T-helper 1 cell treated with Interleukin-12 subunit alpha and Interleukin-12 subunit beta and Interleukin-4 antibody, amounts not matched to agents 30 μg/mL and 1 μg/mL, for 36 hours (primary cell): ENCODE data around the gene STYXL2.

Experiments used
- H3K27ac Mint-ChIP-seq: one replicate; pipeline ENCODE4 v1.8.0; 2021; ENCODE audit warnings: mild to moderate bottlenecking, mixed read lengths
- H3K27me3 Mint-ChIP-seq: one replicate; pipeline ENCODE4 v1.8.0; 2021; ENCODE audit warnings: low read depth, mixed read lengths
- H3K36me3 Mint-ChIP-seq: one replicate; pipeline ENCODE4 v1.8.0; 2021; ENCODE audit warnings: low read depth, mixed read lengths
- H3K4me1 Mint-ChIP-seq: one replicate; pipeline ENCODE4 v1.8.0; 2021; ENCODE audit warnings: low read depth, mixed read lengths
- H3K4me3 Mint-ChIP-seq: one replicate; pipeline ENCODE4 v1.8.0; 2021; ENCODE audit warnings: mild to moderate bottlenecking, moderate library complexity, mixed read lengths
- H3K9me3 Mint-ChIP-seq: one replicate; pipeline ENCODE4 v1.8.0; 2021; ENCODE audit warnings: mixed read lengths

STYXL2 gene

DNA sequence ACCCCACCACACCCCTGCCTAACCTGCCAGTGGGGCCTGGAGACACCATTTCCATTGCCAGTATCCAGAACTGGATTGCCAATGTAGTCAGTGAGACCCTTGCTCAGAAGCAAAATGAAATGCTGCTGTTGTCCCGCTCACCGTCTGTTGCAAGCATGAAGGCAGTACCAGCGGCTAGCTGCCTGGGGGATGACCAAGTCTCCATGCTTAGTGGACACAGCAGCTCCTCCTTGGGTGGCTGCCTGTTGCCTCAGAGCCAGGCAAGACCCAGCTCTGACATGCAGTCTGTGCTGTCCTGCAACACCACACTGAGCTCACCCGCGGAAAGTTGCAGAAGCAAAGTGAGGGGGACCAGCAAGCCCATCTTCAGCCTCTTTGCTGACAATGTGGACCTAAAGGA, 33.4 kb downstream of the STYXL2 start:
- H3K9me3 Mint-ChIP-seq, result no peaks in the 10 kb centered on the region
- no peaks in the 10 kb centered on the region for H3K36me3 Mint-ChIP-seq
- H3K4me1 Mint-ChIP-seq, result no peaks in the 10 kb centered on the region
- peaks cover 28% of the 10 kb centered on the region for H3K27me3 Mint-ChIP-seq
- peak overlapping the region; percentile 37 for H3K27ac Mint-ChIP-seq
- no peak overlapping the region for H3K4me3 Mint-ChIP-seq

DNA sequence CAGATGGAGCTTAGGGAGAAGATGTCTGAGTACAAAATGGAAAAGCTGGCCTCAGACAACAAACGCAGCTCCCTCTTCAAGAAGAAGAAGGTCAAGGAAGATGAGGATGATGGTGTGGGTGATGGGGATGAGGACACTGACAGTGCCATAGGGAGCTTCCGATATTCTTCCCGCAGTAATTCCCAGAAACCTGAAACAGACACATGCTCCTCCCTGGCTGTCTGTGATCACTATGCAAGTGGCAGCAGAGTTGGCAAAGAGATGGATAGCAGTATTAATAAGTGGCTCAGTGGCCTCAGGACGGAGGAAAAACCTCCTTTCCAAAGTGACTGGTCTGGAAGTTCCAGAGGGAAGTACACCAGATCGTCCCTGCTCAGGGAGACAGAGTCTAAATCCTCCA, 33.8 kb downstream of the STYXL2 start:
- Mint-ChIP-seq H3K4me1 (no peaks in the 10 kb centered on the region), H3K4me3 (no peak overlapping the region), H3K27ac (no peak overlapping the region), H3K36me3 (no peaks in the 10 kb centered on the region), H3K9me3 (no peaks in the 10 kb centered on the region), H3K27me3 (peaks cover 29% of the 10 kb centered on the region)

DNA sequence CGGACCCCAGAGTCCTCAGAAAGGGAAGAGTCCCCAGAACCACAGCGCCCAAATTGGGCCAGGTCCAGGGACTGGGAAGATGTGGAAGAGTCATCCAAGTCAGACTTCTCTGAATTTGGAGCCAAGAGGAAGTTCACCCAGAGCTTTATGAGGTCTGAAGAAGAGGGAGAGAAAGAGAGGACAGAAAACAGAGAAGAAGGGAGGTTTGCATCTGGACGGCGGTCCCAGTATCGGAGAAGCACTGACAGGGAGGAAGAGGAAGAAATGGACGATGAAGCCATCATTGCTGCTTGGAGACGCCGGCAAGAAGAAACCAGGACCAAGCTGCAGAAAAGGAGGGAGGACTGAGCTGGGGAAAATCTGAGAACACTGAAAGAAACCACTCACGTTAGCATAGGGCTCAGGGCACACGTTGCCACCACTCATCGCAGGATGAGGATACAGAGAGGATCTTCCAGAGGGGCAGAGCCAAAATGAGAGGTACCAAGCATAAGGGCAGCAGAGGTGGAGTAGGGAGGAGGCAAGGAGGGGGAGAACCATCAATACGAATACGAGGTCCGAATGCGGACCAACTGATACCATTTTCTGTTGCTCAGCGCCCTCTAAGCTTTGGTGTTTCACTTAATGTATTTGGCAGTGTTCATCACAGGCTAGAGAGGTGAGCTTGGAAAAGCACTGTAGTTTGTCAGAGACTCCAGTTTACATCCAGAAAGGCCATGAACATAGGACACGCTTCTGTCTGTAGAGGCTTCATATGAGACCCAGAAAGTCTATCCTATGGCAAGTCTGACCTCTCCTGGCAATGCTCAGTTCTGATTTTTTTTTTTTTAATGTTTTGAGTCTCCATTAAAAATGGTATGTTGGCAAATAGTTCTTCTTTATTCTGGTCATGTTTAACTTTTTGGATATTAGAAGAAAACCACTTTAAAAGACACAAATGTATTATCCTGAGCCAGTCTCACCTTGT, 34.7 kb downstream of the STYXL2 start:
- Mint-ChIP-seq H3K4me1 (no peaks in the 10 kb centered on the region), H3K27me3 (peaks cover 29% of the 10 kb centered on the region), H3K36me3 (no peaks in the 10 kb centered on the region), H3K27ac (no peak overlapping the region), H3K4me3 (no peak overlapping the region), H3K9me3 (no peaks in the 10 kb centered on the region)

DNA sequence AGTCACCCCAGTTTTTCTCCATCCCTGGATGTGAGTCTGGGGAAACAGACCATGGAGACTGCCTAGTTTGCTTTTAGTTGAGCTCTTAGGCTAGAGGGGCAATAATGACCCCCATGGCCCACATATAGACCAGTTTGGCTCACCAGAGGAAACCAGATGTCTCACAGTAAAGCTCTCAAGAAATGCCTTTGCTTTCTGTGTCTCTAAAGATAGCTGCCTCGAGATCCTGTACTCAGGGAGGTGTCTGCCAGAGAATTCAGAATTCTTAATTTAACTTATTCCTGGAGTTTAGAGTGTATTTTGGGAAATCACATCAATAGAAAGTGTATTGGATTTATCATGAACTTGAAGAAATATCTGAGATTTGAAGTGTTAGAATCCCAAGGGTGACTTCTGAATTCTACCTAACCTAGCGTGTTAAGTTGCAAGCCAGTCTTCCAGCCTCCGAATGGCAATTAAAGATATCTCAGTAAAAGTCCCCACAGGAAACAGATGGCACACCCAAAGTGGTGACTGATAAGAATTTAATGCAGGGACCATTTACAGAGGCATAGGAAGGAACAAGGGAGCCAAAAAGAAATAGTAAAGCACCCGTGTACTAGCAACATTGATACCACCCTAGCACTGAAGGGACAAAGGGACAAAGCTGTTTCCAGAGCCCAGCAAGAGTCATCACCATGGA, 37.1 kb downstream of the STYXL2 start:
- peaks cover 51% of the 10 kb centered on the region for H3K27me3 Mint-ChIP-seq
- H3K36me3 Mint-ChIP-seq, result no peaks in the 10 kb centered on the region

DNA sequence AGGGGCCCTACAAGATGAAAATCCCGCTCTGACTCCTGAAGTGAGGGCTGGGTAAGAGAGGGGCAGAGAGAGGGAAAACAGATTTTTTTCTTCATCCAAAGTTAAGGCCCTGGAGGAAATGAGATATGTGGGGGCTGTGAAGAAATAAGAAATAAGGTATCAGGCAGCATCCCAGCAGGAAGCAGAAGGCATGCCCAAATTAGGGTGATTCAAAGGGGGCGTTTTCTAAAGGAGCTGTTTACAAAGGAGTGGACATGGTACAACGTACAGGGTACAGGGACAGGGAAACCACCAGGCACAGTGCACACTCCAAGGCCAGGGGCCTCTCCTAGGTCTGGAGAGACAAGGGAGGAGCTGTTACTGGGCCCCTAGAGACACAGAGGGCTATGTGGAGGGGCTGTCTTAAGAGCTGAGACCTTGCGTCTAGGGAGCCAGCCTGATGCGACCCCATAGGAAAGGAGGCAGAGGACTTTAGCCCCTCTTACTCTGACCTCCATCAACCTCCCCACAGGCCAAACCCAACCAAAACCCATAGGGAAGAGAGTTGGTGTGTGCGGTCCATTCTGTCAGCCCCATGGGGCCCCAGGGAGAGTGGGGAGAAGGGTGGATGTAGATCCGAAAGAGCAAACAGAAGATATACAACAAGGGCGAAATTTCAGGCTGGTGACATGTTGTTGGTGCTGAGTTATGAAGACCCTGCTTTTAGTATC, 38.6 kb downstream of the STYXL2 start:
- Mint-ChIP-seq H3K4me1 (no peaks in the 10 kb centered on the region), H3K9me3 (no peaks in the 10 kb centered on the region), H3K36me3 (no peaks in the 10 kb centered on the region), H3K27me3 (peaks cover 55% of the 10 kb centered on the region), H3K27ac (no peak overlapping the region), H3K4me3 (no peak overlapping the region)

More for the DNA sequence above, 37.1 kb downstream of the STYXL2 start:
- H3K4me3 Mint-ChIP-seq, result no peak overlapping the region
- no peaks in the 10 kb centered on the region for H3K4me1 Mint-ChIP-seq
- no peaks in the 10 kb centered on the region for H3K9me3 Mint-ChIP-seq
- no peak overlapping the region for H3K27ac Mint-ChIP-seq

DNA sequence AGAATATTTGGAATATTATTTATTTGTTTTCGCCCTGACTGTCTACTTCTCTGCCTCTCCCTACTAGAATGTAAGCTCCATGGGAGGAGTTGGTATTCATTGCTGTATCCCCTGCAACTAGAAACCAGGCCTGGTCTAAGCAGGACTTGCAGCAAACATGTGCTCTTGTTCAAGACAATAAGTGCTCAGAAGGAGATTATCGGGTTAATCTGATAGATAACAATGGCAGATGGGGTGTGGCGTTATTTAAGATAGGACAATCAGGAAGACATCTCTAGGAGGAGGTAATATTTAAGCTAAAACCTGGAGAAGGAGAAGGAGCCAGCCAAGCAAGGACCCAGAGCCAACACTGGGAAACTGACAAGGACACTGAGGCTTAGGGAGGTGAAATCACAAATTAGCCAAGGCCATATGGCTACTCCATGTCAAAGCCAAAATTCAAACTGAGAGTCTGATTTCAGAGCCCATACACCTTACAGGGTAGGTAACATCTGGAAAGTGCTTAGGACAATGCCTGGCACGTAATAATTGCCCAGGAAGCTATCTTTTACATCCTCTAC, 41.5 kb downstream of the STYXL2 start:
- no peaks in the 10 kb centered on the region for H3K9me3 Mint-ChIP-seq
- H3K4me3 Mint-ChIP-seq, result no peak overlapping the region
- no peak overlapping the region for H3K27ac Mint-ChIP-seq
- no peaks in the 10 kb centered on the region for H3K36me3 Mint-ChIP-seq
- peaks cover 59% of the 10 kb centered on the region for H3K27me3 Mint-ChIP-seq
- no peaks in the 10 kb centered on the region for H3K4me1 Mint-ChIP-seq

DNA sequence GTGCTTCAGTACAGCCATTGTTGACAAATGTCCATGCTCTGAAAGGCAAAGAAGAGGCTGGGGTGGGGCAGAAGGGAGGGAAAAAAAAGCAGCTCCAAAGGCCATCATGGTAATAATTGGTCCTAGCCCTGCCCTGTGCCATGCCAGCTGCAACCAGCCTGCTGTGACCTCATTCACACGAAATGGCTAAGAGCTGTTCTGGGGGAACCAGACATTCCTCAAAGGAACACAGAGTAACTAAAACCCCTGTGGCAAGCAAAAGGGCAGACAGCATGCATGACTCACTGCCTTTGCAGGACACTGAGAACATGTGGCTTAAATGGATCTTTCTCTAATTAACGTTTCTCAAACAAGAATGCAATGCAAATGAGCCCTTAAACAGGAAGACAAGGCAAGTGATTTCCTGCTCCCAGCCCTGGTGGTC, 42.3 kb downstream of the STYXL2 start:
- Mint-ChIP-seq H3K9me3 (no peaks in the 10 kb centered on the region), H3K4me1 (no peaks in the 10 kb centered on the region)

DNA sequence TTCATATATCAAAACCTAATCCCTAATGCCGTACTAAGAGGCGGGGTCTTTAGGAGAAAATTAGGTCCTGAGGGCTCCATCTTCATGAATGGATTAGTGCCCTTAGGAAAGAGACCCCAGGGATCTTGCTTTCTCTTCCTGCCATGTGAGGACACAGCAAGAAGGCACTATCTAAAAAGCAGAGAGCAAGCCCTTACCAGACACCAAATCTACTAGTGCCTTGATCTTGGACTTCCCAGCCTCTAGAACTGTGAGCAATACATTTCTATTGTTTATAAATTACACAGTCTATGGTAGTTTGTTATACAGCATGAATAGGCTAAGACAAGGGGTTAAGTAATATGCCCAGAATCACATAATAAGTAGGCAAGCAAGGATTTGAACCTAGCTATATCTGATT, 42.9 kb downstream of the STYXL2 start:
- H3K4me3 Mint-ChIP-seq, result no peak overlapping the region
- no peaks in the 10 kb centered on the region for H3K4me1 Mint-ChIP-seq
- H3K36me3 Mint-ChIP-seq, result no peaks in the 10 kb centered on the region
- no peak overlapping the region for H3K27ac Mint-ChIP-seq
- H3K27me3 Mint-ChIP-seq, result peaks cover 66% of the 10 kb centered on the region
- H3K9me3 Mint-ChIP-seq, result no peaks in the 10 kb centered on the region

More for the DNA sequence above, 42.3 kb downstream of the STYXL2 start:
- Mint-ChIP-seq H3K36me3 (no peaks in the 10 kb centered on the region), H3K27me3 (peaks cover 65% of the 10 kb centered on the region), H3K27ac (no peak overlapping the region), H3K4me3 (no peak overlapping the region)

DNA sequence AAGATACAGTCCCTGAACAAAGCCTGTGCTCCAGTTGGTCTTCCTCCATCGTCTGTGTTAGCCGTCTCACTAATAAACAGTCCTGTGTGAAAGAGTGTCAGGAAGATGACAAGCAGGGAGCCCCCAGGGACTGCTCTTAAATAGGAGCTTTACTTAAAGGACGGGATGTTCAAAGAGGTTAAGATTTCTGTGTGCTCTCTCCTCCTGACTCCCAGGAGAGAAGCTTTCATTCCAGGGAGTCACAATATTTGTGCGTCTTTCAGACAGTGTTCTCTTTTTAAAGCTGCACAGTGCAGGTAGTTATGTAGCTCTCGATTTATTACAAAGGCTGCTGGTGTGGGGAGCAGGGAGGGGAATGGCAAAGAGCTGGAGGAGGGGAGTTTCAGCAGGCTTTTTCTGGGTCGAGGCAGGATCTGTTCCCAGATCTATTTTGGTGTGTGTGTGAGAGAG, 43.5 kb downstream of the STYXL2 start:
- no peaks in the 10 kb centered on the region for H3K9me3 Mint-ChIP-seq
- H3K4me1 Mint-ChIP-seq, result no peaks in the 10 kb centered on the region
- peaks cover 62% of the 10 kb centered on the region for H3K27me3 Mint-ChIP-seq
- H3K27ac Mint-ChIP-seq, result no peak overlapping the region
- no peak overlapping the region for H3K4me3 Mint-ChIP-seq
- H3K36me3 Mint-ChIP-seq, result no peaks in the 10 kb centered on the region

DNA sequence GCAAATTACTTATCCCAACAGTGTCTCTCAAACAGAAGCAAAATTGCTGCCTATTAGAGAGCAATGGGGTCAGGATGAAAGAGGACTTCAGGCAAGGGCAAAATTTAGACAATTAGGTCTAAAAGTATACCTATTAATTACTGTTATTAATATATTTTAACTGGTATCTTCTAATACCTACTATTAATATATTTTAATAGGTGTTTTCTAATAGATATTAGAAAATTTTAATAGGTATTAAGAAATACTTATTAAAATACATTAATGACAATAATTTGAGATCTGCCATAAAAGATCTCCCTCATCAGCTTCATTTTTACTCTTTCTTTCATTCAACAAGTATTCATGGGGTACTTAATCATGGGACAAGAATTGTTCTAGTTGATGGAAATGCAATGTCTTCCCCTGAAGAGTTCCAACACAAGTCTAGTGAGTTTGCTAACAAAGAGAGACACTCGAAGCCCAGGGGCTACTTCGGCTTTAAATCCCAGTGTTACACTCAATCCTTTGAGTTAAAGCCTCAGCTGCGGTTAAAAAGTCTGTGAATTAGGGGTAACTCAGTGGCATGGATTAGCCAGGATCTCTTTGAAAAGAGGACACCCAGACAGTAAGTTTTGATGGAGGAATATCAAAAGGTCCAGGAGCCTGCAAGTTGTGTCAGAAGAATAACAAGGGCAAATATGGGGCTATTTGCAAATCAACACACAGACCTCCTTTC, 44.1 kb downstream of the STYXL2 start:
- Mint-ChIP-seq H3K27me3 (peaks cover 62% of the 10 kb centered on the region), H3K9me3 (no peaks in the 10 kb centered on the region), H3K4me3 (no peak overlapping the region), H3K36me3 (no peaks in the 10 kb centered on the region), H3K4me1 (no peaks in the 10 kb centered on the region), H3K27ac (no peak overlapping the region)

DNA sequence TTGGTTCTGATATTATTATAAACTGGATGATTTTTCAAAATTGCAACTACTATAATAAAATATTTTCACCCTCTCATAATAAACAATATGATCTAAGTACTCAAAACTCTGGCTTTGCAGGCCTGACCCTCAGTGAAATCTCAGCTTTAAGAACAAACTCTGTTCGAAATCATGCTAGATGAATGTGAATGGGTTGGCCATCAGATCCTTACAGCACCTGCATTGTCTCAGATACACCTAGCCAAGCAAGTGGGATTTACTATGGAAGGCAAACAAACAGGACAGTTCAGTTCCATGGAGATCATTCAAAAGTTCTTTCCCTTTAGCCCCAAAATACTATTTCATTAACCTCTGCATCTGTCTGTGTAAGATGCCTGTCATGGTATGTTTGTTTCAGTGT, 44.8 kb downstream of the STYXL2 start:
- Mint-ChIP-seq H3K4me1 (no peaks in the 10 kb centered on the region), H3K27me3 (peaks cover 63% of the 10 kb centered on the region), H3K27ac (no peak overlapping the region), H3K4me3 (no peak overlapping the region), H3K36me3 (no peaks in the 10 kb centered on the region), H3K9me3 (no peaks in the 10 kb centered on the region)

DNA sequence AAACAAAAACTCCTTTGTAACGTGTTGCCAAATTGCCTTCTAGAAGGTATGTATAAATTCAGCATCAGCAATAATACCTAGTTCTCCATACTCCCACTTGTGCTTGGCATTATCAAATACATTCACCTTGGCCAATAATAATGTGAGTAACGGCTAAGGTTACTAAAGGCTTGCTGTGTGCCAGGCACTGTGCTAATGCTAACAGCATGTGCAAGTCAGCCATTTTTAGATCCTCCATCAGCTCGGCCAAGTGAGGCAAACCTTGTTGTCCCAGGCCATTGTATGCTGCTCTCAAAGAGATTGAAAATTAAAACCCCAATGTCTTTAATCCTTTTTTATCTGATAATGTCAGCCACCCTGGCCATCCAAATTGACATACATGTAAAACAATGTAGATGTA, 48.1 kb downstream of the STYXL2 start:
- no peak overlapping the region for H3K4me3 Mint-ChIP-seq
- H3K27ac Mint-ChIP-seq, result no peak overlapping the region
- H3K27me3 Mint-ChIP-seq, result peaks cover 57% of the 10 kb centered on the region
- no peaks in the 10 kb centered on the region for H3K36me3 Mint-ChIP-seq
- H3K4me1 Mint-ChIP-seq, result no peaks in the 10 kb centered on the region
- H3K9me3 Mint-ChIP-seq, result no peaks in the 10 kb centered on the region
